B cell (primary cell): ENCODE results near the gene PLAU. TPM values are rescaled to one million over a fixed set of nuclear protein-coding genes. Genes with fewer than 3 reads are reported as not detected.

Experiments used
- ATAC-seq: fragments of 200-7000 bp; cut with Tn5 transposase; one replicate; pipeline ENCODE4 v1.10.0; 2021; ENCODE audit warnings: low read depth, mild to moderate bottlenecking, moderate number of reproducible peaks, moderate library complexity
- CTCF ChIA-PET: fragments of 350-600 bp; sonication (Branson Sonifier 250); formaldehyde crosslinking; loops from one replicate; lab custom pipeline; 2021; ENCODE audit warnings: antibody characterized with exemption, inconsistent platforms; lab: Charles Lee
- POLR2A ChIA-PET: fragments of 350-600 bp; sonication (Branson Sonifier 250); formaldehyde crosslinking; loops from one replicate; lab custom pipeline; 2021; ENCODE audit warnings: antibody characterized with exemption; lab: Charles Lee
- DNase-seq: peaks from one replicate; pipeline ENCODE4 v3.0.0; 2013
- H2AFZ ChIP-seq: 2 replicates; pipeline ENCODE4 v1.6.1; 2012; ENCODE audit warnings: mild to moderate bottlenecking, low read depth, low read length; ENCODE audit not compliant: insufficient read depth, poor library complexity, severe bottlenecking
- H3K27ac ChIP-seq, 2 donors: 1 replicate in 1 of 2; 2 replicates in 1 of 2; pipeline ENCODE4 v1.5.1; 2012 to 2013; ENCODE audit warnings: low read length in 2 of 2, mild to moderate bottlenecking in 2 of 2, moderate library complexity in 1 of 2
- H3K27me3 ChIP-seq, 4 experiments: fragments of 200-600 bp in 1 of 4; sonication (generic) in 1 of 4; replicated peaks in 1 of 4; 1 replicate in 2 of 4; 2 replicates in 2 of 4; pipeline versions ENCODE4 v1.6.1 to v1.7.0; 2013 to 2016; ENCODE audit warnings: low read length in 3 of 4, mild to moderate bottlenecking in 2 of 4, mixed read lengths in 1 of 4, moderate library complexity in 1 of 4; ENCODE audit not compliant: insufficient read depth in 4 of 4, control insufficient read depth in 3 of 4; ENCODE audit errors: control extremely low read depth in 1 of 4
- H3K36me3 ChIP-seq, 2 experiments: replicated peaks in 1 of 2; 1 replicate in 1 of 2; 2 replicates in 1 of 2; pipeline versions ENCODE4 v1.6.1 to v1.7.1; 2013; ENCODE audit warnings: low read length in 1 of 2; ENCODE audit not compliant: insufficient read depth in 2 of 2, control insufficient read depth in 1 of 2; ENCODE audit errors: control extremely low read depth in 1 of 2, extremely low read depth in 1 of 2
- H3K4me1 ChIP-seq, 2 donors: fragments of 200-600 bp in 1 of 2; sonication (generic) in 1 of 2; 1 replicate in 1 of 2; 2 replicates in 1 of 2; pipeline versions ENCODE4 v1.5.1 to v1.6.1; 2013 to 2017; ENCODE audit warnings: low read length in 2 of 2; ENCODE audit not compliant: control insufficient read depth in 2 of 2, insufficient read depth in 2 of 2
- H3K4me2 ChIP-seq: replicated peaks from 2 replicates; pipeline ENCODE3; 2012; ENCODE audit warnings: mild to moderate bottlenecking, low read depth, low read length; ENCODE audit not compliant: poor library complexity, severe bottlenecking
- H3K4me3 ChIP-seq, 5 experiments: fragments of 200-600 bp in 1 of 5; sonication (generic) in 1 of 5; 1 replicate in 3 of 5; 2 replicates in 2 of 5; pipeline versions ENCODE4 v1.5.1 to v1.7.0; 2011 to 2016; ENCODE audit warnings: low read length in 4 of 5, mild to moderate bottlenecking in 4 of 5, low read depth in 2 of 5, control low read depth in 1 of 5, moderate library complexity in 1 of 5; ENCODE audit not compliant: insufficient read depth in 1 of 5; ENCODE audit errors: control extremely low read depth in 1 of 5, extremely low read depth in 1 of 5
- H3K79me2 ChIP-seq: fragments of 200-600 bp; sonication (generic); one replicate; pipeline ENCODE4 v1.6.0; 2016; ENCODE audit warnings: low read length; ENCODE audit not compliant: control insufficient read depth, insufficient read depth
- H3K9ac ChIP-seq: fragments of 200-600 bp; sonication (generic); 2 replicates; pipeline ENCODE4 v1.6.1; 2017; ENCODE audit warnings: mild to moderate bottlenecking, low read length, moderate library complexity
- H3K9me3 ChIP-seq, 3 donors: one replicate each; pipeline versions ENCODE4 v1.6.1 to v1.7.1; 2013; ENCODE audit warnings: low read length in 2 of 3; ENCODE audit not compliant: control insufficient read depth in 2 of 3, insufficient read depth in 1 of 3; ENCODE audit errors: control extremely low read depth in 1 of 3
- H4K20me1 ChIP-seq: 2 replicates; pipeline ENCODE4 v1.6.0; 2012; ENCODE audit warnings: mild to moderate bottlenecking, low read length; ENCODE audit not compliant: insufficient read depth, control insufficient read depth, poor library complexity, severe bottlenecking
- H3K27ac Mint-ChIP-seq: one replicate; pipeline ENCODE4 v1.8.0; 2021; ENCODE audit warnings: mixed read lengths
- H3K27me3 Mint-ChIP-seq: one replicate; pipeline ENCODE4 v1.8.0; 2021; ENCODE audit warnings: mixed read lengths
- H3K4me1 Mint-ChIP-seq: one replicate; pipeline ENCODE4 v1.8.0; 2021; ENCODE audit warnings: mixed read lengths
- H3K4me3 Mint-ChIP-seq: one replicate; pipeline ENCODE4 v1.8.0; 2021; ENCODE audit warnings: mixed read lengths
- H3K9me3 Mint-ChIP-seq: one replicate; pipeline ENCODE4 v1.8.0; 2022; ENCODE audit warnings: mixed read lengths; ENCODE audit not compliant: insufficient read depth
- EZH2 ChIP-seq: IDR thresholded peaks from 2 replicates; pipeline ENCODE4 v1.6.1; 2012; ENCODE audit warnings: borderline replicate concordance, low read depth, mild to moderate bottlenecking, moderate library complexity, low read length; ENCODE audit not compliant: insufficient read depth, poor library complexity, severe bottlenecking
- WGBS: methylation state at CpG from one replicate; pipeline ENCODE4 v1.1.5; 2013; ENCODE audit warnings: missing lambda C conversion rate; ENCODE audit not compliant: insufficient coverage; 5-methylcytosine and 5-hydroxymethylcytosine counted together
- intact Hi-C: fragments of 100-400 bp; cut with micrococcal nuclease; formaldehyde crosslinking; loops from one replicate; pipeline ENCODE4 v1.10.0; 2022
- polyA plus RNA-seq: library from polyadenylated mRNA; depleted of rRNA; stranded (reverse); fragments of >200 nt; gene quantifications from 2 replicates; pipeline ENCODE4 v1.2.3, GENCODE V29; 2012
- total RNA-seq, 2 donors: library from RNA; stranded (reverse); fragments of 120-200 nt in 1 of 2; gene quantifications; 1 replicate in 1 of 2; 2 replicates in 1 of 2; pipeline versions ENCODE4 v1.2.3 to v1.2.4, GENCODE V29; 2013 to 2022
- TF ChIP-seq, protein P1 (sequence below): fragments of 200-600 bp; IDR thresholded peaks from one replicate; pipeline ENCODE4 v1.8.0; 2022; ENCODE audit warnings: antibody characterized with exemption, mild to moderate bottlenecking

PLAU gene
- total and polyA plus RNA-seq, 2 donors (not counting 1 experiment from before 2014, with no cell fraction given): 0.04 TPM; not detected in 1

DNA sequence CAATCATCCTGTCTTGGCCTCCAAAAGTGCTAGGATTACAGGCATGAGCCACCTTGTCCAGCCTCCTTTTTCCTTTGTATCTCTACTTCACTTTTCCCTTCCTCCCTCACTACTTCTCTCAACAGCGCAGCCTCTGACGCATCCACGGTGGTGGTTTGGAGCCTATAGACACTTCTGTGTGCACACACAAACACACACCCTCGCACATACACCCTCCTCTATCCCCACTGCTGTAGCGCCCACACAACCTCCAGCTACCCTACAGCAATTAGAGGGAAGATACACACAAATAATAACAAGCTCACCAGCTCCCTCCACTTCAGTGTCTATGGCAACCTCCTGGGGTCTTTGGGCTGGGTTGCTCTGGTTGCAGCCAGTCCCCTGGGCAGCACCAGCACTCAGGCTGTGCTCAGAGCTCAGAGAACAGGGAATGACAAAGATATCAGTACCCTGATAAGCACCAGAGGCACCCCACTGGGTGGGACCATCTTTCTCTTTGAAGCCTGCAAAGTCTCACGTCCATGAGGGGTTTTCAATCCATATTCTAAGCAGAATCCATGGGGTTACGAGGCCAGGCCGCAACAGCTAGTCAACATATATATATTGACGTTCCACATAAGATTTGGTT, 33.3 kb upstream of the PLAU start:
- Histone ChIP-seq H3K27me3 (no peaks in the 10 kb centered on the region), H3K9ac (no peak overlapping the region), H3K79me2 (peaks cover 14% of the 10 kb centered on the region), H3K36me3 (no peaks in the 10 kb centered on the region), H4K20me1 (peaks cover 8% of the 10 kb centered on the region), H3K27ac (no peak overlapping the region), H2AFZ (no peak overlapping the region), H3K4me1 (peaks cover 21 to 34% of the 10 kb centered on the region in 2 donors), H3K9me3 (no peaks in the 10 kb centered on the region), H3K4me2 (no peak overlapping the region), H3K4me3 (no peak overlapping the region)
- H3K9me3 Mint-ChIP-seq: no peaks in the 10 kb centered on the region
- no peak overlapping the region for H3K4me3 Mint-ChIP-seq
- no peak overlapping the region for H3K27ac Mint-ChIP-seq
- CTCF ChIA-PET: interaction anchor here (1.6 to 16.5 kb wide), 5 partner anchors 9 to 76 kb away, joined by 4 to 498 read pairs (median 32); no protein-coding TSS in a partner anchor
- TF ChIP-seq EZH2: no peak
- TF ChIP-seq, protein P1, sequence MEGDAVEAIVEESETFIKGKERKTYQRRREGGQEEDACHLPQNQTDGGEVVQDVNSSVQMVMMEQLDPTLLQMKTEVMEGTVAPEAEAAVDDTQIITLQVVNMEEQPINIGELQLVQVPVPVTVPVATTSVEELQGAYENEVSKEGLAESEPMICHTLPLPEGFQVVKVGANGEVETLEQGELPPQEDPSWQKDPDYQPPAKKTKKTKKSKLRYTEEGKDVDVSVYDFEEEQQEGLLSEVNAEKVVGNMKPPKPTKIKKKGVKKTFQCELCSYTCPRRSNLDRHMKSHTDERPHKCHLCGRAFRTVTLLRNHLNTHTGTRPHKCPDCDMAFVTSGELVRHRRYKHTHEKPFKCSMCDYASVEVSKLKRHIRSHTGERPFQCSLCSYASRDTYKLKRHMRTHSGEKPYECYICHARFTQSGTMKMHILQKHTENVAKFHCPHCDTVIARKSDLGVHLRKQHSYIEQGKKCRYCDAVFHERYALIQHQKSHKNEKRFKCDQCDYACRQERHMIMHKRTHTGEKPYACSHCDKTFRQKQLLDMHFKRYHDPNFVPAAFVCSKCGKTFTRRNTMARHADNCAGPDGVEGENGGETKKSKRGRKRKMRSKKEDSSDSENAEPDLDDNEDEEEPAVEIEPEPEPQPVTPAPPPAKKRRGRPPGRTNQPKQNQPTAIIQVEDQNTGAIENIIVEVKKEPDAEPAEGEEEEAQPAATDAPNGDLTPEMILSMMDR: no peak
- no peak for DNase-seq
- H3K4me1 Mint-ChIP-seq: peaks cover 29% of the 10 kb centered on the region
- POLR2A ChIA-PET: interaction anchor here (0.5 to 2.6 kb wide), 2 partner anchors 12 to 28 kb away, joined by 3 to 11 read pairs; no protein-coding TSS in a partner anchor
- intact Hi-C loops: loop anchor here (2.0 to 10.0 kb wide), 5 partner anchors 63 to 1357 kb away; partner anchors contain the start of genes COMTD1 and SAMD8
- no peaks in the 10 kb centered on the region for H3K27me3 Mint-ChIP-seq
- no peak for ATAC-seq
- WGBS: 96% methylated on average over 6 of the region's 9 CpGs

DNA sequence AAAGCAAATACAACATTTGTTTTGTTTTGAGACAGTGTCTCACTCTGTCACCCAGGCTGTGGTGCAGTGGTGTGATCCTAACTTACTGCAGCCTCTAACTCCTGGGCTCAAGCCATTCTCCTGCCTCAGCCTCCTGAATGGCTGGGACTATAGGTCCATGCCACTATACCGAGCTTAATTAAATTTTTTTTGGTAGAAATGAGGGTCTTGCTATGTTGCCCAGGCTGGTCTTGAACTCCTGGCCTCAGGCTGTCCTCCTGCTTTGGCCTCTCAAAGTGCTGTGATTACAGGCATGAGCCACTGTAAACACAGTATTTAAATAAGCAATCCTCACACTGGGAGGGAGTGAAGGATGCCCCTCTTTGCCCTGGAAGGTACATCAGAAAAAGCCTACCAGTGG, 32.6 kb upstream of the PLAU start:
- ATAC-seq: no peak
- peaks cover 7% of the 10 kb centered on the region for H3K79me2 ChIP-seq
- TF ChIP-seq, protein P1: no peak
- TF ChIP-seq EZH2: no peak
- no peaks in the 10 kb centered on the region for H3K36me3 ChIP-seq
- H4K20me1 ChIP-seq: peaks cover under 1% of the 10 kb centered on the region
- ChIA-PET POLR2A (interaction anchor here (0.5 to 2.6 kb wide), 3 partner anchors 12 to 41 kb away, joined by 3 to 11 read pairs (median 7); no protein-coding TSS in a partner anchor), CTCF (interaction anchor here (0.6 to 16.5 kb wide), 15 partner anchors 8 to 366 kb away, joined by 3 to 498 read pairs (median 10); no protein-coding TSS in a partner anchor)
- H3K27ac Mint-ChIP-seq: no peak overlapping the region
- H3K4me1 ChIP-seq: peaks cover 14 to 27% of the 10 kb centered on the region in 2 donors
- intact Hi-C loops: loop anchor here (2.0 to 10.0 kb wide), 5 partner anchors 62 to 1356 kb away; partner anchors contain the start of genes COMTD1 and SAMD8
- H3K4me3 ChIP-seq: no peak overlapping the region
- H3K27me3 ChIP-seq: no peaks in the 10 kb centered on the region
- DNase-seq: no peak
- H2AFZ ChIP-seq: no peak overlapping the region
- no peak overlapping the region for H3K27ac ChIP-seq
- no peak overlapping the region for H3K9ac ChIP-seq
- H3K4me3 Mint-ChIP-seq: no peak overlapping the region
- H3K4me1 Mint-ChIP-seq: peaks cover 22% of the 10 kb centered on the region
- no peaks in the 10 kb centered on the region for H3K9me3 ChIP-seq
- 83% methylated on average over 1 of the region's 1 CpG for WGBS
- no peak overlapping the region for H3K4me2 ChIP-seq
- no peaks in the 10 kb centered on the region for H3K27me3 Mint-ChIP-seq
- no peaks in the 10 kb centered on the region for H3K9me3 Mint-ChIP-seq
